ENCODE data around the gene NTM.
"Not testable (repeated sequence)": the region's sequence is repeated elsewhere in the genome, so short reads cannot be mapped to it uniquely, and the experiment has no call there.

The NTM gene

DNA sequence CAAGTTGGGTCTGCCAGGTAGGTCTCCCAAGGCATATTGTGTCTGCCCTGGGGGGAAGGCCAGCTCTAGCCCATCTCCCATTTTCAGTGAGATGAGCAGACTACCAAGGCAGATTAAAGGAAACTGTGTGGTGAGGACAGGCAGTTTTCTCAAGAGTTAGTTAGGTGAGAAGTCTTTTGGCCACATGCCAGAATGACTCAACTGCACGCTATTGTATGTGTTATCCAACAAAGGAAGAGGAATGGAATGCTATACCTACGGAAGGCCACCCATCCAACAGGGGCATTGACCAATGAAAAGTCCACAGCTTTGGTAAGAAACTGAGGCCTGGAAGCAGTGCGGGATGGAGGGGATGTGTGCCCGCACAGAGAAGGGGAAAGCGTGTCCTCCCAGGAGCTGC is 941.7 kb downstream of the NTM start:
- no peak overlapping the region for H3K4me3 ChIP-seq (ENCODE audit: low read length)
- TF ChIP-seq ZNF274 (IDR thresholded peaks at IDR 0.05; ENCODE audit: low read depth, low read length), result no peak

DNA sequence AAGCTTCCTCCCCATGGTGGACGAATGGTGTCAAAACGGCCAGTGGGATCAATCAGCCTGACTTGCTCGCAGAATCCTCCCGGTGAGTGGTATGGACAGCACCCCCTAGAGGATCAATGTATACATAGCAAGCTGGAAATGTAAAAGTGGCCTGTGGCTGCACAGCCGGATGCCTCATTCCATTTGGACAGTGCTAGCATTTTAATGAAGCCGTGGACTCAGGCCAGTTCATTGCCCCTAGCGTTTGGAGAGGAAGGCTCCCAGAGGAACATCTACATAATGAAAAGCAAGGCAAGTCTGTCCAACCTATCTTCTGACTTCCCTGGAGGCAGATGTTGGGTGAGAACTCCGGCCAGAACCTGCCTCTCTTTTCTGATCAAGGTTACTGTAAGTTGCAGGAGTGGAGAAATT is 942.3 kb downstream of the NTM start:
- H3K4me3 ChIP-seq (ENCODE audit: low read length), result no peak overlapping the region
- no peak for TF ChIP-seq ZNF274 (IDR thresholded peaks at IDR 0.05; ENCODE audit: low read depth, low read length)

- TF ChIP-seq ZNF274 (IDR thresholded peaks at IDR 0.05; ENCODE audit: low read depth, low read length), result no peak
- no peak overlapping the region for H3K4me3 ChIP-seq (ENCODE audit: low read length)
These were observed 944.6 kb downstream of the NTM start for GRCh38 chr11:132314911-132315455.

GRCh38 chr11:132315696-132316095 is 945.3 kb downstream of the NTM start:
- no peak overlapping the region for H3K4me3 ChIP-seq (ENCODE audit: low read length)
- no peak for TF ChIP-seq ZNF274 (IDR thresholded peaks at IDR 0.05; ENCODE audit: low read depth, low read length)

- no peak overlapping the region for H3K4me3 ChIP-seq (ENCODE audit: low read length)
- TF ChIP-seq ZNF274 (IDR thresholded peaks at IDR 0.05; ENCODE audit: low read depth, low read length), result no peak
These were observed 948.2 kb downstream of the NTM start for GRCh38 chr11:132318421-132319157.

- not testable (repeated sequence) for H3K4me3 ChIP-seq (ENCODE audit: low read length)
These were observed 949.0 kb downstream of the NTM start for GRCh38 chr11:132319419-132319818.

DNA sequence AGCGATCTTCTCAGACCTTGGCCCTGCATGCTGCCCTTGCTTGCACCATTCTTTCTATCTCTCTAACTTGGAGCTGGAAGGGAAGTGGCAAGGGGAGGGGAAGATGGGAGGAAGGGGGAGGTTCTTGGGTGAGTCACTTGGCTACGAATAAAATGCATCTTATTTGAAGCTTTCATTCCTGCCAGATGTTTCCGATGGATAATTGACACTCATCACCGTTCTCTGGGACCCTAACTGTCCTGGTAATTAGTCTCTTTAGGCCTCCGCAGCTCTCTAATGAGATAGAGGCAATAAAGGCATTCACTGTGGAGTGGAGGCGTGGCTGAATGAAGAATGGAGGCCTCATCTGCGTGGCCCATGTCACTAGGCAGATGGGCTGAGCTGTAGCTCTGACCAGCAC is 960.1 kb downstream of the NTM start:
- no peak overlapping the region for H3K4me3 ChIP-seq (ENCODE audit: low read length)
- TF ChIP-seq ZNF274 (IDR thresholded peaks at IDR 0.05; ENCODE audit: low read depth, low read length), result no peak

GRCh38 chr11:132332521-132332920 is 962.1 kb downstream of the NTM start:
- no peak overlapping the region for H3K4me3 ChIP-seq (ENCODE audit: low read length)
- TF ChIP-seq ZNF274 (IDR thresholded peaks at IDR 0.05; ENCODE audit: low read depth, low read length), result no peak

GRCh38 chr11:132334769-132335280 is 964.4 kb downstream of the NTM start:
- no peak for TF ChIP-seq ZNF274 (IDR thresholded peaks at IDR 0.05; ENCODE audit: low read depth, low read length)

GRCh38 chr11:132335311-132335710 is 964.9 kb downstream of the NTM start:
- TF ChIP-seq ZNF274 (IDR thresholded peaks at IDR 0.05; ENCODE audit: low read depth, low read length), result no peak
- no peak overlapping the region for H3K4me3 ChIP-seq (ENCODE audit: low read length)

More at GRCh38 chr11:132334769-132335280, 964.4 kb downstream of the NTM start:
- no peak overlapping the region for H3K4me3 ChIP-seq (ENCODE audit: low read length)

GRCh38 chr11:132336781-132337535 is 966.5 kb downstream of the NTM start:
- H3K4me3 ChIP-seq (ENCODE audit: low read length), result no peak overlapping the region

DNA sequence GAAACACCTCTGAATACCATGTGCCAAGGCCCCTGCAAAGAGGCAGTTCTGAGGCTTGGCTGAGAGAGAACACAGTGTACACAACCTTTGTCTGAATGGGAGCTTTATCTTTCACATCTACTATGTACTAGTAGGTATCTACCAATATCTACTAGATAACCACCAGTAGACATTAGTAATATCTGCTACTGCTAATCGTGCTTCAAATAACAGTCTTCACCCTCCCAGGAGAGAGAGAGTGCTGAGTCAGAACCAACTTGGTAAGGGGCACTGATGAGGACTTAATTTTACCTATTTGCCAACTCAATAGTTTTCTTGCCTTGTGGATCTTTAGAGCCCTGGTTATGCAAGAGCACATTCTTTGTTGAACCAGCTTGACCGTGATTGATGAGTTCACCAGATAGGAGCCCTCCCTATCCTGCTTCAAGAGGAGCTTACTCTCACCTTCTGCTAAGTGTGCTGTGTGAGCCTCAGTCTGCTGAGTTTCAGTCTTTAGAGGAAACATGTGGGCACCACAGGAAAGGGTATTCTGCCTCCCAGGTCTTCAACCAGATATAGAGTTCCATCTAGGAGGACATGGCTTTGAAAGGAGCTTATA is 967.5 kb downstream of the NTM start:
- H3K4me3 ChIP-seq (ENCODE audit: low read length), result no peak overlapping the region
- no peak for TF ChIP-seq ZNF274 (IDR thresholded peaks at IDR 0.05; ENCODE audit: low read depth, low read length)

More at GRCh38 chr11:132336781-132337535, 966.5 kb downstream of the NTM start:
- TF ChIP-seq ZNF274 (IDR thresholded peaks at IDR 0.05; ENCODE audit: low read depth, low read length), result no peak

DNA sequence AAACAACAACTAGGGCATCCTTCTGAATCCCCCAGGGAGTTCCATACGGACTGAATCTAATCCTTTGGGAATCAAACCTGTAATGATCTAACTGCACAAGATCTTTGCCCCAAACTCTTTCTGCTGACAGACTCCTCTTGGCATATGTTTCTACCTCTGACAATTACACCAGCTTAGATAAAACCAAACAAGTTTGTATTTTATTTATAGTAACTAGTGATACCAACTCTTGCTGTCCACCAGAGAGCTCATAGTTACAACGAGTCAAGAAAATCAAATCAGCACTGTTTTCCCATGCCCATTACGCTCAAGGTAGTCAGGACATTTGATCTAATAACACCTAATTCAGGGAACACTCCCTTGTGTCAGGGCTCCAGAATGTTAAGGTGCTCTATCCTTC is 972.0 kb downstream of the NTM start:
- H3K4me3 ChIP-seq (ENCODE audit: low read length), result no peak overlapping the region
- TF ChIP-seq ZNF274 (IDR thresholded peaks at IDR 0.05; ENCODE audit: low read depth, low read length), result no peak

- H3K4me3 ChIP-seq (ENCODE audit: low read length), result no peak overlapping the region
- TF ChIP-seq ZNF274 (IDR thresholded peaks at IDR 0.05; ENCODE audit: low read depth, low read length), result no peak
These were observed 973.2 kb downstream of the NTM start for GRCh38 chr11:132343445-132344175.
